Caco-2 (cell line): Measurements from ENCODE around the gene ZNF648. TPM values are rescaled to one million over a fixed set of nuclear protein-coding genes. Genes with fewer than 3 reads are reported as not detected.

Source experiments
- BruUV-seq: library from RNA; stranded (reverse); fragments of 400-500 nt; replicated peaks from 2 replicates; lab custom pipeline; 2021; lab: Mats Ljungman, UMichigan
- CTCF ChIA-PET: fragments of 300-600 bp; sonication (Branson Sonifier 250); formaldehyde crosslinking; loops from one replicate; lab custom pipeline; 2022; ENCODE audit warnings: antibody characterized with exemption; lab: Charles Lee
- POLR2A ChIA-PET: fragments of 300-600 bp; sonication (Branson Sonifier 250); formaldehyde crosslinking; loops from one replicate; lab custom pipeline; 2022; ENCODE audit warnings: antibody characterized with exemption; lab: Charles Lee
- DNase-seq, 2 experiments: peaks; one replicate each; pipeline versions ENCODE4 v3.0.0 to v3.0.0-alpha.2; 2020 to 2022
- H3K27me3 ChIP-seq: replicated peaks from 2 replicates; pipeline ENCODE4 v1.6.0; 2011; ENCODE audit warnings: low read length; ENCODE audit not compliant: control insufficient read depth, insufficient read depth
- H3K36me3 ChIP-seq: 2 replicates; pipeline ENCODE4 v1.5.1; 2011; ENCODE audit warnings: low read length; ENCODE audit not compliant: control insufficient read depth, insufficient read depth
- H3K4me1 ChIP-seq: fragments of 250-450 bp; sonication (Bioruptor Pico); 2 replicates; pipeline ENCODE4 v1.5.1; 2020; ENCODE audit warnings: mild to moderate bottlenecking
- H3K4me3 ChIP-seq: 2 replicates; pipeline ENCODE4 v1.5.1; 2011; ENCODE audit warnings: low read depth, mild to moderate bottlenecking, control low read depth, low read length
- H3K9me3 ChIP-seq: fragments of 250-450 bp; sonication (Bioruptor Pico); 2 replicates; pipeline ENCODE4 v1.5.1; 2020; ENCODE audit warnings: mild to moderate bottlenecking, moderate library complexity
- H3K27ac Mint-ChIP-seq: one replicate; pipeline ENCODE4 v1.8.0; 2022; ENCODE audit warnings: mixed read lengths; ENCODE audit not compliant: unreplicated experiment
- H3K27me3 Mint-ChIP-seq: one replicate; pipeline ENCODE4 v1.8.0; 2022; ENCODE audit warnings: mixed read lengths; ENCODE audit not compliant: insufficient read depth, unreplicated experiment
- H3K36me3 Mint-ChIP-seq: one replicate; pipeline ENCODE4 v1.8.0; 2022; ENCODE audit warnings: mild to moderate bottlenecking, mixed read lengths; ENCODE audit not compliant: insufficient read depth, unreplicated experiment
- H3K4me1 Mint-ChIP-seq: one replicate; pipeline ENCODE4 v1.8.0; 2022; ENCODE audit warnings: low read depth, mixed read lengths; ENCODE audit not compliant: unreplicated experiment
- H3K4me3 Mint-ChIP-seq: one replicate; pipeline ENCODE4 v1.8.0; 2022; ENCODE audit warnings: mild to moderate bottlenecking, moderate library complexity, mixed read lengths; ENCODE audit not compliant: unreplicated experiment
- H3K9me3 Mint-ChIP-seq: one replicate; pipeline ENCODE4 v1.8.0; 2022; ENCODE audit warnings: mixed read lengths; ENCODE audit not compliant: unreplicated experiment
- CTCF ChIP-seq, 2 experiments: fragments of 200-600 bp in 1 of 2; IDR thresholded peaks; 1 replicate in 1 of 2; 2 replicates in 1 of 2; pipeline versions ENCODE4 v1.5.1 to v1.8.0; 2011 to 2022; ENCODE audit warnings: antibody characterized with exemption in 1 of 2, control low read depth in 1 of 2, inconsistent platforms in 1 of 2, low read depth in 1 of 2, low read length in 1 of 2, mild to moderate bottlenecking in 1 of 2, moderate library complexity in 1 of 2; ENCODE audit not compliant: insufficient read depth in 1 of 2, severe bottlenecking in 1 of 2, unreplicated experiment in 1 of 2
- intact Hi-C: fragments of 100-400 bp; cut with micrococcal nuclease; formaldehyde crosslinking; loops from one replicate; pipeline ENCODE4 v1.10.0; 2022; ENCODE audit not compliant: unreplicated experiment
- total RNA-seq: library from RNA; stranded (reverse); gene quantifications from 2 replicates; pipeline ENCODE4 v1.2.3, GENCODE V29; 2022

ZNF648 gene
- total RNA-seq, 1 experiment from 2014 or later, result not detected

GRCh38 chr1:182107209-182107608 lies 45.7 kb upstream of the ZNF648 start:
- Histone ChIP-seq H3K9me3 (peaks cover 6% of the 10 kb centered on the region), H3K27me3 (no peaks in the 10 kb centered on the region), H3K4me1 (peaks cover 16% of the 10 kb centered on the region), H3K4me3 (no peak overlapping the region), H3K36me3 (no peaks in the 10 kb centered on the region)
- Mint-ChIP-seq H3K4me3 (no peak overlapping the region), H3K27ac (peak overlapping the region; percentile 14), H3K9me3 (peaks cover 43% of the 10 kb centered on the region), H3K4me1 (peaks cover 24% of the 10 kb centered on the region), H3K36me3 (peaks cover 19% of the 10 kb centered on the region), H3K27me3 (no peaks in the 10 kb centered on the region)
- no TSS peak for BruUV-seq
- DNase-seq, result peak; percentile 50 to 56
- ChIA-PET CTCF (no interaction called here), POLR2A (no interaction called here)
- intact Hi-C loops, result no loop called here
- no peak for TF ChIP-seq CTCF (IDR thresholded peaks at IDR 0.05; ENCODE audit: insufficient read depth in 1 of 2, low read depth in 1 of 2, low read length in 1 of 2, severe bottlenecking in 1 of 2, unreplicated experiment in 1 of 2)

- H3K27ac Mint-ChIP-seq, result peak overlapping the region; percentile 98
- peaks cover 49% of the 10 kb centered on the region for H3K9me3 Mint-ChIP-seq
- ChIA-PET POLR2A (interaction anchor here (1.7 kb wide), 1 partner anchor 290 kb away, joined by 17 read pairs; the partner anchor contains the start of gene GLUL), CTCF (interaction anchor here (0.9 to 1.9 kb wide), 4 partner anchors 10 to 104 kb away, joined by 3 to 9 read pairs (median 6); no protein-coding TSS in a partner anchor)
- H3K36me3 Mint-ChIP-seq, result peaks cover 29% of the 10 kb centered on the region
- H3K4me1 Mint-ChIP-seq, result peaks cover 49% of the 10 kb centered on the region
- H3K4me3 ChIP-seq, result no peak overlapping the region
- peak overlapping the region; percentile 71 for H3K4me3 Mint-ChIP-seq
- TF ChIP-seq CTCF (IDR thresholded peaks at IDR 0.05; ENCODE audit: insufficient read depth in 1 of 2, low read depth in 1 of 2, low read length in 1 of 2, severe bottlenecking in 1 of 2, unreplicated experiment in 1 of 2), result no peak
- no TSS peak for BruUV-seq
- no peaks in the 10 kb centered on the region for H3K27me3 Mint-ChIP-seq
- H3K9me3 ChIP-seq, result peaks cover 24% of the 10 kb centered on the region
- H3K36me3 ChIP-seq, result peaks cover 2% of the 10 kb centered on the region; the same call in 1 of the 2 replicates
- intact Hi-C loops, result loop anchor here (5.0 kb wide), 1 partner anchor 290 kb away; the partner anchor contains the start of gene GLUL
- peak in 1 of 2 experiments; percentile 48 for DNase-seq
- H3K4me1 ChIP-seq, result peaks cover 38% of the 10 kb centered on the region
- no peaks in the 10 kb centered on the region for H3K27me3 ChIP-seq
Observed at GRCh38 chr1:182102043-182102416, 40.5 kb upstream of the ZNF648 start.

GRCh38 chr1:182101415-182102042 lies 40.0 kb upstream of the ZNF648 start:
- CTCF ChIA-PET, result interaction anchor here (0.7 to 1.9 kb wide), 5 partner anchors 9 to 104 kb away, joined by 3 to 9 read pairs (median 5); no protein-coding TSS in a partner anchor
- TSS peak; percentile 68 for BruUV-seq
- DNase-seq, result peak; percentile 93 to 97
- intact Hi-C loops, result loop anchor here (1.0 to 5.0 kb wide), 6 partner anchors 9 to 291 kb away; partner anchors contain the start of gene GLUL
- Histone ChIP-seq H3K4me3 (no peak overlapping the region), H3K27me3 (no peaks in the 10 kb centered on the region), H3K9me3 (peaks cover 24% of the 10 kb centered on the region), H3K4me1 (peaks cover 38% of the 10 kb centered on the region), H3K36me3 (peaks cover 2% of the 10 kb centered on the region; the same call in 1 of the 2 replicates)
- TF ChIP-seq CTCF (IDR thresholded peaks at IDR 0.05; ENCODE audit: insufficient read depth in 1 of 2, low read depth in 1 of 2, low read length in 1 of 2, severe bottlenecking in 1 of 2, unreplicated experiment in 1 of 2), result no peak
- peaks cover 27% of the 10 kb centered on the region for H3K36me3 Mint-ChIP-seq
- peaks cover 45% of the 10 kb centered on the region for H3K9me3 Mint-ChIP-seq
- peak overlapping the region; percentile 71 for H3K4me3 Mint-ChIP-seq
- POLR2A ChIA-PET, result interaction anchor here (1.7 kb wide), 1 partner anchor 290 kb away, joined by 17 read pairs; the partner anchor contains the start of gene GLUL
- peaks cover 47% of the 10 kb centered on the region for H3K4me1 Mint-ChIP-seq
- H3K27me3 Mint-ChIP-seq, result no peaks in the 10 kb centered on the region
- H3K27ac Mint-ChIP-seq, result peak overlapping the region; percentile 98
